Neural cell (in vitro differentiated cells): Measurements from ENCODE around the gene ASIC5. TPM values are rescaled to one million over a fixed set of nuclear protein-coding genes. Genes with fewer than 3 reads are reported as not detected.
A peak's percentile ranks its signal among the peaks of the same experiment; 100 is the strongest.

Experiments used
- H2AFZ ChIP-seq: fragments of 200-600, 300-800 bp; sonication (generic), shearing (Covaris generic); 2 replicates; pipeline ENCODE4 v1.6.0; 2014; ENCODE audit warnings: low read depth, mild to moderate bottlenecking, antibody characterized with exemption, low read length, moderate library complexity
- H3F3A ChIP-seq: fragments of 200-600 bp; shearing (Covaris generic); 2 replicates; pipeline ENCODE4 v1.6.1; 2016; ENCODE audit warnings: mild to moderate bottlenecking, moderate library complexity, mixed read lengths, antibody characterized with exemption, low read length; ENCODE audit not compliant: insufficient read depth, poor library complexity, severe bottlenecking
- H3K27ac ChIP-seq: fragments of 200-600, 300-800 bp; sonication (generic), shearing (Covaris generic); 2 replicates; pipeline ENCODE4 v1.5.1; 2014; ENCODE audit warnings: mild to moderate bottlenecking, low read length, moderate library complexity
- H3K27me3 ChIP-seq: fragments of 300-800, 200-600 bp; sonication (generic), shearing (Covaris generic); 2 replicates; pipeline ENCODE4 v1.6.0; 2014; ENCODE audit warnings: mild to moderate bottlenecking, low read depth, low read length, moderate library complexity; ENCODE audit not compliant: insufficient read depth
- H3K36me3 ChIP-seq: fragments of 300-800, 200-600 bp; sonication (generic), shearing (Covaris generic); 2 replicates; pipeline ENCODE4 v1.5.1; 2014; ENCODE audit warnings: mild to moderate bottlenecking, antibody characterized with exemption, low read length, moderate library complexity; ENCODE audit not compliant: insufficient read depth
- H3K4me2 ChIP-seq: fragments of 300-800, 200-600 bp; sonication (generic), shearing (Covaris generic); 2 replicates; pipeline ENCODE4 v1.6.0; 2014; ENCODE audit warnings: mild to moderate bottlenecking, low read length
- H3K4me3 ChIP-seq: fragments of 300-800, 200-600 bp; sonication (generic), shearing (Covaris generic); 2 replicates; pipeline ENCODE4 v1.5.1; 2014; ENCODE audit warnings: mild to moderate bottlenecking, low read length, moderate library complexity
- H3K79me2 ChIP-seq: fragments of 200-600 bp; shearing (Covaris generic); replicated peaks from 2 replicates; pipeline ENCODE4 v1.6.0; 2014; ENCODE audit warnings: mild to moderate bottlenecking, low read length, moderate library complexity; ENCODE audit not compliant: insufficient read depth
- H3K9ac ChIP-seq: fragments of 300-800, 200-600 bp; sonication (generic), shearing (Covaris generic); 2 replicates; pipeline ENCODE4 v1.6.1; 2016; ENCODE audit warnings: mild to moderate bottlenecking, low read length, mixed read lengths
- H3K9me2 ChIP-seq: fragments of 200-600 bp; shearing (Covaris generic); 2 replicates; pipeline ENCODE4 v1.6.1; 2016; ENCODE audit warnings: mild to moderate bottlenecking, low read length, mixed read lengths; ENCODE audit not compliant: insufficient read depth
- H3K9me3 ChIP-seq: fragments of 200-600, 300-800 bp; sonication (generic), shearing (Covaris generic); 2 replicates; pipeline ENCODE4 v1.6.1; 2016; ENCODE audit warnings: mild to moderate bottlenecking, mixed run types, low read length, moderate library complexity, mixed read lengths
- H4K20me1 ChIP-seq: fragments of 200-600 bp; shearing (Covaris generic); 2 replicates; pipeline ENCODE4 v1.6.1; 2016; ENCODE audit warnings: mild to moderate bottlenecking, mixed run types; ENCODE audit not compliant: insufficient read depth
- CTCF ChIP-seq: fragments of 450-650 bp; IDR thresholded peaks from 2 replicates; pipeline ENCODE4 v1.5.1; 2014; ENCODE audit warnings: antibody characterized with exemption, mild to moderate bottlenecking, moderate library complexity; ENCODE audit not compliant: poor library complexity, severe bottlenecking
- EP300 ChIP-seq: fragments of 450-650 bp; conservative IDR thresholded peaks from 2 replicates; pipeline ENCODE4 v1.6.1; 2014; ENCODE audit warnings: antibody characterized with exemption, mild to moderate bottlenecking, moderate library complexity; ENCODE audit not compliant: poor library complexity, severe bottlenecking
- EZH2 ChIP-seq: fragments of 200-600, 300-800 bp; shearing (Covaris generic), sonication (generic); IDR thresholded peaks from 2 replicates; pipeline ENCODE4 v1.6.1; 2014; ENCODE audit warnings: antibody characterized with exemption, low read length, borderline replicate concordance, mild to moderate bottlenecking; ENCODE audit not compliant: insufficient read depth, poor library complexity, severe bottlenecking
- MXI1 ChIP-seq: fragments of 450-650 bp; conservative IDR thresholded peaks from 2 replicates; pipeline ENCODE4 v1.6.1; 2014; ENCODE audit warnings: antibody characterized with exemption, mild to moderate bottlenecking; ENCODE audit not compliant: poor library complexity, severe bottlenecking
- POLR2AphosphoS5 ChIP-seq: IDR thresholded peaks from 2 replicates; pipeline ENCODE4 v1.6.1; 2012
- RAD21 ChIP-seq: fragments of 450-650 bp; conservative IDR thresholded peaks from 2 replicates; pipeline ENCODE4 v1.6.1; 2014; ENCODE audit warnings: antibody characterized with exemption, mild to moderate bottlenecking, moderate library complexity
- SMC3 ChIP-seq: fragments of 450-650 bp; conservative IDR thresholded peaks from 2 replicates; pipeline ENCODE4 v1.6.1; 2014; ENCODE audit warnings: antibody characterized with exemption, mild to moderate bottlenecking, moderate library complexity; ENCODE audit not compliant: poor library complexity
- TAF1 ChIP-seq: IDR thresholded peaks from 2 replicates; pipeline ENCODE4 v1.6.1; 2012; ENCODE audit warnings: low read depth
- polyA plus RNA-seq: library from polyadenylated mRNA; depleted of rRNA; stranded (reverse); fragments of >200 nt; gene quantifications from 2 replicates; pipeline ENCODE4 v1.2.3, GENCODE V29; 2014
- TF ChIP-seq, protein P1 (sequence below): IDR thresholded peaks from 2 replicates; pipeline ENCODE4 v1.6.1; 2012; ENCODE audit warnings: borderline replicate concordance

The ASIC5 gene
- polyA plus RNA-seq, 1 donor from 2014 or later, result not detected

GRCh38 chr4:155789391-155789790 lies 76.7 kb downstream of the ASIC5 start:
- no peak overlapping the region for H2AFZ ChIP-seq

GRCh38 chr4:155787113-155787710 lies 78.9 kb downstream of the ASIC5 start:
- Histone ChIP-seq H3K27ac (no peak overlapping the region), H4K20me1 (no peaks in the 10 kb centered on the region), H3K9me3 (no peaks in the 10 kb centered on the region), H3K36me3 (no peaks in the 10 kb centered on the region), H3K79me2 (no peaks in the 10 kb centered on the region), H2AFZ (no peak overlapping the region), H3K9me2 (no peaks in the 10 kb centered on the region), H3F3A (no peaks in the 10 kb centered on the region), H3K4me2 (no peak overlapping the region), H3K9ac (no peak overlapping the region), H3K4me3 (no peak overlapping the region), H3K27me3 (no peaks in the 10 kb centered on the region)
- peak; percentile 79 for TF ChIP-seq SMC3
- TF ChIP-seq RAD21, result peak; percentile 84
- no peak for TF ChIP-seq POLR2AphosphoS5
- TF ChIP-seq EP300, result no peak
- no peak for TF ChIP-seq EZH2
- TF ChIP-seq TAF1, result no peak
- TF ChIP-seq MXI1, result no peak
- TF ChIP-seq CTCF, result peak; percentile 80

More at GRCh38 chr4:155789391-155789790, 76.7 kb downstream of the ASIC5 start:
- Histone ChIP-seq H3K4me2 (no peak overlapping the region), H4K20me1 (no peaks in the 10 kb centered on the region), H3K9me2 (no peaks in the 10 kb centered on the region), H3K9me3 (no peaks in the 10 kb centered on the region), H3K36me3 (no peaks in the 10 kb centered on the region), H3K27me3 (no peaks in the 10 kb centered on the region), H3K4me3 (no peak overlapping the region), H3K9ac (no peak overlapping the region), H3K27ac (no peak overlapping the region), H3K79me2 (no peaks in the 10 kb centered on the region), H3F3A (no peaks in the 10 kb centered on the region)
- TF ChIP-seq CTCF (no peak), TAF1 (no peak), EZH2 (no peak), POLR2AphosphoS5 (no peak), RAD21 (no peak), MXI1 (no peak), EP300 (no peak), SMC3 (no peak)
- TF ChIP-seq, protein P1, sequence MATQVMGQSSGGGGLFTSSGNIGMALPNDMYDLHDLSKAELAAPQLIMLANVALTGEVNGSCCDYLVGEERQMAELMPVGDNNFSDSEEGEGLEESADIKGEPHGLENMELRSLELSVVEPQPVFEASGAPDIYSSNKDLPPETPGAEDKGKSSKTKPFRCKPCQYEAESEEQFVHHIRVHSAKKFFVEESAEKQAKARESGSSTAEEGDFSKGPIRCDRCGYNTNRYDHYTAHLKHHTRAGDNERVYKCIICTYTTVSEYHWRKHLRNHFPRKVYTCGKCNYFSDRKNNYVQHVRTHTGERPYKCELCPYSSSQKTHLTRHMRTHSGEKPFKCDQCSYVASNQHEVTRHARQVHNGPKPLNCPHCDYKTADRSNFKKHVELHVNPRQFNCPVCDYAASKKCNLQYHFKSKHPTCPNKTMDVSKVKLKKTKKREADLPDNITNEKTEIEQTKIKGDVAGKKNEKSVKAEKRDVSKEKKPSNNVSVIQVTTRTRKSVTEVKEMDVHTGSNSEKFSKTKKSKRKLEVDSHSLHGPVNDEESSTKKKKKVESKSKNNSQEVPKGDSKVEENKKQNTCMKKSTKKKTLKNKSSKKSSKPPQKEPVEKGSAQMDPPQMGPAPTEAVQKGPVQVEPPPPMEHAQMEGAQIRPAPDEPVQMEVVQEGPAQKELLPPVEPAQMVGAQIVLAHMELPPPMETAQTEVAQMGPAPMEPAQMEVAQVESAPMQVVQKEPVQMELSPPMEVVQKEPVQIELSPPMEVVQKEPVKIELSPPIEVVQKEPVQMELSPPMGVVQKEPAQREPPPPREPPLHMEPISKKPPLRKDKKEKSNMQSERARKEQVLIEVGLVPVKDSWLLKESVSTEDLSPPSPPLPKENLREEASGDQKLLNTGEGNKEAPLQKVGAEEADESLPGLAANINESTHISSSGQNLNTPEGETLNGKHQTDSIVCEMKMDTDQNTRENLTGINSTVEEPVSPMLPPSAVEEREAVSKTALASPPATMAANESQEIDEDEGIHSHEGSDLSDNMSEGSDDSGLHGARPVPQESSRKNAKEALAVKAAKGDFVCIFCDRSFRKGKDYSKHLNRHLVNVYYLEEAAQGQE, result no peak
